Measurements from ENCODE around the gene DACT3. TPM values are rescaled to one million over a fixed set of nuclear protein-coding genes. Genes with fewer than 3 reads are reported as not detected.

DACT3 gene
- total and polyA plus RNA-seq, 8 donors = 6.1 to 29.9 (median 10.4) TPM

GRCh38 chr19:46600384-46601317 lies 60.3 kb downstream of the DACT3 start:
- 1 to 2% (median 1%) methylated on average over 55 to 93 of the region's 93 CpGs for WGBS, 5 donors
- Histone ChIP-seq H3K4me3 (peak overlapping the region; percentile 80 to 100 (median 96)), H3K9me3 (no peaks in the 10 kb centered on the region), H3K4me1 (peaks cover 31 to 47% (median 42%) of the 10 kb centered on the region in 4 donors), H3K27ac (peak overlapping the region; percentile 94 to 99 (median 96)), H3K27me3 (no peaks in the 10 kb centered on the region), H3K36me3 (peaks cover 4 to 6% (median 5%) of the 10 kb centered on the region in 4 donors)
- TF ChIP-seq EP300 (IDR thresholded peaks at IDR 0.05) = no peak
- peak; percentile 54 to 81 (median 72) for TF ChIP-seq POLR2AphosphoS5 (IDR thresholded peaks at IDR 0.05)
- peak in 1 of 4 donors; percentile 25 for TF ChIP-seq POLR2A (IDR thresholded peaks at IDR 0.05)
- intact Hi-C loops (cut with DNase I; ENCODE audit: low total_unique reads) = no loop called here
- peak; percentile 98 to 99 for DNase-seq

GRCh38 chr19:46599716-46600373 lies 61.1 kb downstream of the DACT3 start:
- DNase-seq = no peak
- no peaks in the 10 kb centered on the region for H3K36me3 ChIP-seq
- TF ChIP-seq, protein P1, sequence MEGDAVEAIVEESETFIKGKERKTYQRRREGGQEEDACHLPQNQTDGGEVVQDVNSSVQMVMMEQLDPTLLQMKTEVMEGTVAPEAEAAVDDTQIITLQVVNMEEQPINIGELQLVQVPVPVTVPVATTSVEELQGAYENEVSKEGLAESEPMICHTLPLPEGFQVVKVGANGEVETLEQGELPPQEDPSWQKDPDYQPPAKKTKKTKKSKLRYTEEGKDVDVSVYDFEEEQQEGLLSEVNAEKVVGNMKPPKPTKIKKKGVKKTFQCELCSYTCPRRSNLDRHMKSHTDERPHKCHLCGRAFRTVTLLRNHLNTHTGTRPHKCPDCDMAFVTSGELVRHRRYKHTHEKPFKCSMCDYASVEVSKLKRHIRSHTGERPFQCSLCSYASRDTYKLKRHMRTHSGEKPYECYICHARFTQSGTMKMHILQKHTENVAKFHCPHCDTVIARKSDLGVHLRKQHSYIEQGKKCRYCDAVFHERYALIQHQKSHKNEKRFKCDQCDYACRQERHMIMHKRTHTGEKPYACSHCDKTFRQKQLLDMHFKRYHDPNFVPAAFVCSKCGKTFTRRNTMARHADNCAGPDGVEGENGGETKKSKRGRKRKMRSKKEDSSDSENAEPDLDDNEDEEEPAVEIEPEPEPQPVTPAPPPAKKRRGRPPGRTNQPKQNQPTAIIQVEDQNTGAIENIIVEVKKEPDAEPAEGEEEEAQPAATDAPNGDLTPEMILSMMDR (IDR thresholded peaks at IDR 0.05) = no peak
- no peak for TF ChIP-seq POLR2A (IDR thresholded peaks at IDR 0.05)
- no peak for TF ChIP-seq POLR2AphosphoS5 (IDR thresholded peaks at IDR 0.05)
- TF ChIP-seq EP300 (IDR thresholded peaks at IDR 0.05) = no peak
- peaks cover 26 to 39% (median 35%) of the 10 kb centered on the region in 4 donors for H3K4me1 ChIP-seq
- no peaks in the 10 kb centered on the region for H3K27me3 ChIP-seq
- no peaks in the 10 kb centered on the region for H3K9me3 ChIP-seq
- peak overlapping the region; percentile 80 to 100 (median 96) for H3K4me3 ChIP-seq
- intact Hi-C loops (cut with DNase I; ENCODE audit: low total_unique reads) = no loop called here
- peak overlapping the region; percentile 94 to 99 (median 96) for H3K27ac ChIP-seq
- WGBS, 5 donors = 61 to 68% (median 66%) methylated on average over 9 of the region's 9 CpGs

GRCh38 chr19:46598372-46598917 lies 62.5 kb downstream of the DACT3 start:
- Histone ChIP-seq H3K27ac (no peak overlapping the region), H3K4me3 (no peak overlapping the region), H3K4me1 (peaks cover 13 to 25% (median 21%) of the 10 kb centered on the region in 4 donors), H3K27me3 (no peaks in the 10 kb centered on the region), H3K36me3 (no peaks in the 10 kb centered on the region), H3K9me3 (no peaks in the 10 kb centered on the region)
- TF ChIP-seq, protein P1 (IDR thresholded peaks at IDR 0.05) = no peak
- TF ChIP-seq POLR2AphosphoS5 (IDR thresholded peaks at IDR 0.05) (no peak), POLR2A (IDR thresholded peaks at IDR 0.05) (no peak), EP300 (IDR thresholded peaks at IDR 0.05) (no peak)
- DNase-seq = no peak
- WGBS, 5 donors = 92 to 96% (median 95%) methylated on average over 4 of the region's 4 CpGs
- intact Hi-C loops (cut with DNase I; ENCODE audit: low total_unique reads) = no loop called here

Small RNA genes within 50 kb of the gene (small RNA-seq; reads per million reads assigned to genes)
- 0 to 0.49 (median 0.23) reads per million in 4 donors for gene MIR320E
- 0 to 0.31 (median 0) reads per million in 4 donors for gene RN7SL364P

Other genes starting within 250 kb of the DACT3 start
- gene CCDC8, start 247.6 kb downstream of the DACT3 start, total RNA-seq = 10 to 100 TPM in 1 of 5 donors, under 1 TPM in 2, not detected in 2; 0.29 to 22.9 (median 0.89) TPM
- gene CCDC8, start 247.6 kb downstream of the DACT3 start, polyA plus RNA-seq = 1 to 10 TPM; 1.4 to 4.4 (median 3.8) TPM
- under 1 TPM in 1 of 5 donors, not detected in 4; 0.18 TPM for gene PNMA8C, start 232.2 kb downstream of the DACT3 start, total RNA-seq
- gene PNMA8C, start 232.2 kb downstream of the DACT3 start, polyA plus RNA-seq = under 1 TPM in 1 of 3 donors, not detected in 2; 0.05 TPM
- gene PNMA8A, start 189.6 kb downstream of the DACT3 start, total RNA-seq = 1 to 10 TPM in 2 of 5 donors, under 1 TPM in 1, not detected in 2; 0.43 to 4.8 (median 3.1) TPM
- 1 to 10 TPM; 1.1 to 1.5 (median 1.3) TPM for gene PNMA8A, start 189.6 kb downstream of the DACT3 start, polyA plus RNA-seq
- 1 to 10 TPM in 2 of 5 donors, under 1 TPM in 2, not detected in 1; under 0.01 to 4.1 (median 0.72) TPM for gene PNMA8B, start 165.3 kb downstream of the DACT3 start, total RNA-seq
- gene PNMA8B, start 165.3 kb downstream of the DACT3 start, polyA plus RNA-seq = 1 to 10 TPM in 1 of 3 donors, under 1 TPM in 2; 0.40 to 1.1 (median 0.76) TPM
- gene CALM3, start 59.9 kb downstream of the DACT3 start, total RNA-seq = 100 to 1,000 TPM in 4 of 5 donors, 10 to 100 TPM in 1; 94.7 to 147 (median 106) TPM
- 100 to 1,000 TPM in 2 of 3 donors, 10 to 100 TPM in 1; 84.2 to 203 (median 174) TPM for gene CALM3, start 59.9 kb downstream of the DACT3 start, polyA plus RNA-seq
- 1 to 10 TPM in 3 of 5 donors, not detected in 2; 1.8 to 6.7 (median 5.8) TPM for gene PTGIR, start 36.1 kb downstream of the DACT3 start, total RNA-seq
- gene PTGIR, start 36.1 kb downstream of the DACT3 start, polyA plus RNA-seq = 1 to 10 TPM; 1.6 to 1.7 (median 1.6) TPM
- not detected for gene GNG8, start 25.0 kb downstream of the DACT3 start, total RNA-seq
- not detected for gene GNG8, start 25.0 kb downstream of the DACT3 start, polyA plus RNA-seq
- 10 to 100 TPM in 4 of 5 donors, 1 to 10 TPM in 1; 7.0 to 40.8 (median 18.5) TPM for gene PRKD2, start 55.9 kb upstream of the DACT3 start, total RNA-seq
- gene PRKD2, start 55.9 kb upstream of the DACT3 start, polyA plus RNA-seq = 10 to 100 TPM; 26.5 to 50.6 (median 39.7) TPM
- gene FKRP, start 84.9 kb upstream of the DACT3 start, total RNA-seq = 10 to 100 TPM in 4 of 5 donors, 1 to 10 TPM in 1; 8.8 to 76.3 (median 15.2) TPM
- gene FKRP, start 84.9 kb upstream of the DACT3 start, polyA plus RNA-seq = 1 to 10 TPM; 6.0 to 7.5 (median 6.5) TPM
- gene STRN4, start 85.3 kb upstream of the DACT3 start, total RNA-seq = 100 to 1,000 TPM in 2 of 5 donors, 10 to 100 TPM in 3; 48.1 to 373 (median 95.6) TPM
- gene STRN4, start 85.3 kb upstream of the DACT3 start, polyA plus RNA-seq = 10 to 100 TPM; 37.1 to 43.1 (median 39.0) TPM
- 10 to 100 TPM; 18.7 to 53.0 (median 27.7) TPM for gene SLC1A5, start 127.4 kb upstream of the DACT3 start, total RNA-seq
- 100 to 1,000 TPM in 1 of 3 donors, 10 to 100 TPM in 2; 20.5 to 106 (median 35.1) TPM for gene SLC1A5, start 127.4 kb upstream of the DACT3 start, polyA plus RNA-seq
- gene AP2S1, start 189.7 kb upstream of the DACT3 start, total RNA-seq = 100 to 1,000 TPM in 2 of 5 donors, 10 to 100 TPM in 2, 1 to 10 TPM in 1; 4.9 to 191 (median 76.7) TPM
- gene AP2S1, start 189.7 kb upstream of the DACT3 start, polyA plus RNA-seq = 100 to 1,000 TPM in 2 of 3 donors, 10 to 100 TPM in 1; 90.1 to 124 (median 103) TPM
- gene ARHGAP35, start 199.8 kb upstream of the DACT3 start, total RNA-seq = 100 to 1,000 TPM in 1 of 5 donors, 10 to 100 TPM in 3, 1 to 10 TPM in 1; 7.0 to 200 (median 36.4) TPM
- 1 to 10 TPM; 5.6 to 9.0 (median 7.3) TPM for gene ARHGAP35, start 199.8 kb upstream of the DACT3 start, polyA plus RNA-seq

All from stomach (tissue), 9 donors.